Pancreas (tissue), 10 donors: ENCODE measurements around the gene C2CD4C. TPM values are rescaled to one million over a fixed set of nuclear protein-coding genes. Genes with fewer than 3 reads are reported as not detected.

Experiments
- ATAC-seq, 4 donors: fragments of 200-7000 bp; cut with Tn5 transposase; one replicate each; pipeline versions ENCODE4 v1.8.0 to v1.9.1; 2020; ENCODE audit warnings: mild to moderate bottlenecking in 4 of 4, moderate library complexity in 4 of 4
- DNase-seq, 6 donors: peaks; one replicate each; pipeline ENCODE4 v3.0.0-alpha.2; 2020
- FAIRE-seq: peaks from 2 replicates; lab custom pipeline; 2012; peaks lifted over from hg19 to GRCh38; lab: Jason Lieb, UNC
- H3K27ac ChIP-seq, 4 donors: fragments of 200-600 bp; sonication (generic); 1 replicate in 3 of 4; 2 replicates in 1 of 4; pipeline versions ENCODE4 v1.5.0 to v1.8.0; 2020
- H3K27me3 ChIP-seq, 4 donors: fragments of 200-600 bp; one replicate each; pipeline ENCODE4 v1.8.0; 2021
- H3K36me3 ChIP-seq, 3 donors: fragments of 200-600 bp; sonication (generic) in 1 of 3; one replicate each; pipeline versions ENCODE4 v1.5.0 to v1.8.0; 2020 to 2021
- H3K4me1 ChIP-seq, 3 donors: fragments of 200-600 bp; one replicate each; pipeline ENCODE4 v1.8.0; 2021
- H3K4me3 ChIP-seq, 4 donors: fragments of 200-600 bp; sonication (generic) in 2 of 4; one replicate each; pipeline versions ENCODE4 v1.5.0 to v1.8.0; 2020 to 2021
- H3K9me3 ChIP-seq, 4 donors: fragments of 200-600 bp; one replicate each; pipeline ENCODE4 v1.8.0; 2021
- CTCF ChIP-seq, 4 donors: fragments of 200-600 bp; sonication (generic) in 3 of 4; IDR thresholded peaks; one replicate each; pipeline versions ENCODE4 v1.5.0 to v1.8.0; 2021; ENCODE audit warnings: antibody characterized with exemption in 4 of 4
- WGBS, 2 donors: extraction: QIAGEN DNeasy Blood & Tissue Kit; methylation state at CpG; one replicate each; pipeline ENCODE4 v1.1.7; 2013; 5-methylcytosine and 5-hydroxymethylcytosine counted together
- intact Hi-C, 3 donors: fragments of 100-400 bp; cut with DNase I; formaldehyde crosslinking; loops; one replicate each; pipeline versions ENCODE4 v1.11.1 to v1.14.2; 2022
- polyA plus RNA-seq, 2 donors: library from polyadenylated mRNA; stranded (reverse); fragments of 200-250 nt; gene quantifications; one replicate each; pipeline ENCODE4 v1.2.3, GENCODE V29; 2013
- total RNA-seq, 6 donors: library from RNA; stranded (reverse); fragmentation: NEBNext Ultra II Directional in 4 of 6; extraction: Animal tissue kit (Norgen Biotek cat#: 25700) in 4 of 6; gene quantifications; one replicate each; pipeline versions ENCODE4 v1.2.1 to v1.2.4, GENCODE V29; 2021 to 2023
- donor health status: healthy with polysubstance abuse.
- donor health status: DM: no; HTN: no; CAD: no; lungs with moderate emphysema.
- donor health status: DM: no; HTN: no; CAD: no.
- donor health status: control.
- donor health status: control.
- donor health status: Bipolar disorder and iron deficiency.
- donor health status: DM: yes; HTN: yes; CAD: no.
- donor health status: DM: no; HTN: no; CAD: no.
- donor health status: DM: no; HTN: no; CAD: no.
- donor health status: DM: yes; HTN: yes; CAD: no.

The C2CD4C gene
- total and polyA plus RNA-seq, 8 donors = 0.16 to 2.1 (median 0.90) TPM

GRCh38 chr19:438416-438958 lies 29.5 kb upstream of the C2CD4C start:
- H3K36me3 ChIP-seq = peaks cover 0 to 18% (median 0%) of the 10 kb centered on the region in 3 donors
- no peaks in the 10 kb centered on the region for H3K9me3 ChIP-seq
- no peak overlapping the region for H3K4me3 ChIP-seq
- FAIRE-seq = no peak
- intact Hi-C loops = no loop called here
- H3K4me1 ChIP-seq = no peaks in the 10 kb centered on the region
- H3K27ac ChIP-seq = no peak overlapping the region
- no peak for TF ChIP-seq CTCF (IDR thresholded peaks at IDR 0.05)
- DNase-seq = peak in 2 of 6 donors; percentile 35 to 63
- no peaks in the 10 kb centered on the region for H3K27me3 ChIP-seq
- WGBS, 2 donors = 85 to 89% methylated on average over 29 of the region's 29 CpGs
- no peak for ATAC-seq

- intact Hi-C loops = no loop called here
- H3K27ac ChIP-seq = no peak overlapping the region
- WGBS, 2 donors = 89 to 91% methylated on average over 22 of the region's 22 CpGs
- H3K9me3 ChIP-seq = no peaks in the 10 kb centered on the region
- peaks cover 0 to 18% (median 0%) of the 10 kb centered on the region in 3 donors for H3K36me3 ChIP-seq
- ATAC-seq (no peak), FAIRE-seq (no peak), DNase-seq (no peak)
- no peak overlapping the region for H3K4me3 ChIP-seq
- no peak for TF ChIP-seq CTCF (IDR thresholded peaks at IDR 0.05)
- H3K27me3 ChIP-seq = no peaks in the 10 kb centered on the region
- no peaks in the 10 kb centered on the region for H3K4me1 ChIP-seq
Measured at GRCh38 chr19:437041-437440, 28.1 kb upstream of the C2CD4C start.

GRCh38 chr19:436413-436950 lies 27.5 kb upstream of the C2CD4C start:
- H3K27me3 ChIP-seq = no peaks in the 10 kb centered on the region
- no peaks in the 10 kb centered on the region for H3K9me3 ChIP-seq
- WGBS, 2 donors = 89 to 90% methylated on average over 29 of the region's 29 CpGs
- H3K4me1 ChIP-seq = no peaks in the 10 kb centered on the region
- ATAC-seq (no peak), DNase-seq (peak in 1 of 6 donors; percentile 53), FAIRE-seq (no peak)
- peaks cover 0 to 18% (median 0%) of the 10 kb centered on the region in 3 donors for H3K36me3 ChIP-seq
- no peak overlapping the region for H3K27ac ChIP-seq
- intact Hi-C loops = no loop called here
- TF ChIP-seq CTCF (IDR thresholded peaks at IDR 0.05) = no peak
- no peak overlapping the region for H3K4me3 ChIP-seq

- no peak for TF ChIP-seq CTCF (IDR thresholded peaks at IDR 0.05)
- Histone ChIP-seq H3K9me3 (no peaks in the 10 kb centered on the region), H3K27me3 (no peaks in the 10 kb centered on the region), H3K4me1 (no peaks in the 10 kb centered on the region), H3K36me3 (peaks cover 0 to 18% (median 0%) of the 10 kb centered on the region in 3 donors), H3K4me3 (no peak overlapping the region), H3K27ac (no peak overlapping the region)
- ATAC-seq (peak in 1 of 4 donors; percentile 18), FAIRE-seq (no peak), DNase-seq (peak in 1 of 6 donors; percentile 62)
- intact Hi-C loops = no loop called here
- WGBS, 2 donors = 83 to 86% methylated on average over 32 to 33 of the region's 33 CpGs
Measured at GRCh38 chr19:435707-436412, 26.9 kb upstream of the C2CD4C start.
